Measurements from ENCODE around the gene PTPN21. TPM values are rescaled to one million over a fixed set of nuclear protein-coding genes. Genes with fewer than 3 reads are reported as not detected.

PTPN21 gene
- total RNA-seq, 4 donors from 2014 or later, result 6.5 to 37.7 (median 19.0) TPM

GRCh38 chr14:88452231-88452630 is 102.6 kb downstream of the PTPN21 start:
- no peaks in the 10 kb centered on the region for H3K36me3 ChIP-seq
- no peak for DNase-seq
- intact Hi-C loops (cut with DNase I; ENCODE audit: low total_unique reads), result no loop called here

GRCh38 chr14:88439088-88439487 is 115.7 kb downstream of the PTPN21 start:
- H3K36me3 ChIP-seq, result no peaks in the 10 kb centered on the region
- H3K27me3 ChIP-seq, result no peaks in the 10 kb centered on the region
- no peak overlapping the region for H3K27ac ChIP-seq
- no peak for DNase-seq
- no peaks in the 10 kb centered on the region for H3K4me1 ChIP-seq
- H3K4me3 ChIP-seq, result no peak overlapping the region
- no peak for TF ChIP-seq POLR2A (IDR thresholded peaks at IDR 0.05)
- TF ChIP-seq CTCF (IDR thresholded peaks at IDR 0.05), result no peak
- no peaks in the 10 kb centered on the region for H3K9me3 ChIP-seq
- intact Hi-C loops (cut with DNase I; ENCODE audit: low total_unique reads), result no loop called here

More at GRCh38 chr14:88452231-88452630, 102.6 kb downstream of the PTPN21 start:
- H3K4me1 ChIP-seq, result no peaks in the 10 kb centered on the region
- no peak overlapping the region for H3K27ac ChIP-seq
- H3K4me3 ChIP-seq, result no peak overlapping the region
- no peaks in the 10 kb centered on the region for H3K27me3 ChIP-seq
- peaks cover 0 to 3% of the 10 kb centered on the region in 2 donors for H3K9me3 ChIP-seq
- TF ChIP-seq CTCF (IDR thresholded peaks at IDR 0.05) (no peak), POLR2A (IDR thresholded peaks at IDR 0.05) (no peak)

- Histone ChIP-seq H3K27ac (no peak overlapping the region), H3K4me1 (no peaks in the 10 kb centered on the region), H3K9me3 (no peaks in the 10 kb centered on the region), H3K27me3 (no peaks in the 10 kb centered on the region), H3K4me3 (no peak overlapping the region), H3K36me3 (no peaks in the 10 kb centered on the region)
- no peak for DNase-seq
- intact Hi-C loops (cut with DNase I; ENCODE audit: low total_unique reads), result no loop called here
- TF ChIP-seq POLR2A (IDR thresholded peaks at IDR 0.05) (no peak), CTCF (IDR thresholded peaks at IDR 0.05) (no peak)
Measured at GRCh38 chr14:88437658-88438057, 117.1 kb downstream of the PTPN21 start.

GRCh38 chr14:88430976-88431375 is 123.8 kb downstream of the PTPN21 start:
- no peak overlapping the region for H3K27ac ChIP-seq
- H3K4me1 ChIP-seq, result no peaks in the 10 kb centered on the region
- intact Hi-C loops (cut with DNase I; ENCODE audit: low total_unique reads), result no loop called here
- no peak for DNase-seq
- no peak for TF ChIP-seq POLR2A (IDR thresholded peaks at IDR 0.05)
- TF ChIP-seq CTCF (IDR thresholded peaks at IDR 0.05), result no peak
- no peak overlapping the region for H3K4me3 ChIP-seq
- no peaks in the 10 kb centered on the region for H3K27me3 ChIP-seq
- H3K36me3 ChIP-seq, result no peaks in the 10 kb centered on the region
- H3K9me3 ChIP-seq, result no peaks in the 10 kb centered on the region

GRCh38 chr14:88426271-88426670 is 128.5 kb downstream of the PTPN21 start:
- Histone ChIP-seq H3K4me3 (no peak overlapping the region), H3K27me3 (no peaks in the 10 kb centered on the region), H3K9me3 (no peaks in the 10 kb centered on the region), H3K4me1 (no peaks in the 10 kb centered on the region), H3K27ac (no peak overlapping the region), H3K36me3 (no peaks in the 10 kb centered on the region)
- DNase-seq, result no peak
- intact Hi-C loops (cut with DNase I; ENCODE audit: low total_unique reads), result no loop called here
- TF ChIP-seq POLR2A (IDR thresholded peaks at IDR 0.05) (no peak), CTCF (IDR thresholded peaks at IDR 0.05) (no peak)

Measured in uterus (tissue), 4 donors.